ENCODE results near the gene SETDB1.

DNA sequence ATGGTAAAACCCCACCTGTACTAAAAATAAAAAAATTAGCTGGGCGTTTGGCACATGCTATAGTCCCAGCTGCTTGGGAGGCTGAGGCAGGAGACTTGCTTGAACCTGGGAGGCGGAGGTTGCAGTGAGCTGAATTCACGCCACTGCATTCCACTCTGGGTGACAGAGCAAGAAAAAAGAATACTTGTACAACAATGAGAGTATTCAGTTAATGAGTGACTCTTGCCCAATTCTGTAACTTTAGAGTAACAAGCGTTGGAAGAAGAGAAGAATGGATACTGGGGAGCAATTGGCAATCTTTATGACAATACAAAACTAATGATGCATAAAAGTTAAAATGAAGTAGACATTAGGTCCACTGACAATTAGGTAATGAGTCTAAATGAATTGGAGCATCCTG lies 66.5 kb downstream of the SETDB1 start:
- TF ChIP-seq, protein P1, sequence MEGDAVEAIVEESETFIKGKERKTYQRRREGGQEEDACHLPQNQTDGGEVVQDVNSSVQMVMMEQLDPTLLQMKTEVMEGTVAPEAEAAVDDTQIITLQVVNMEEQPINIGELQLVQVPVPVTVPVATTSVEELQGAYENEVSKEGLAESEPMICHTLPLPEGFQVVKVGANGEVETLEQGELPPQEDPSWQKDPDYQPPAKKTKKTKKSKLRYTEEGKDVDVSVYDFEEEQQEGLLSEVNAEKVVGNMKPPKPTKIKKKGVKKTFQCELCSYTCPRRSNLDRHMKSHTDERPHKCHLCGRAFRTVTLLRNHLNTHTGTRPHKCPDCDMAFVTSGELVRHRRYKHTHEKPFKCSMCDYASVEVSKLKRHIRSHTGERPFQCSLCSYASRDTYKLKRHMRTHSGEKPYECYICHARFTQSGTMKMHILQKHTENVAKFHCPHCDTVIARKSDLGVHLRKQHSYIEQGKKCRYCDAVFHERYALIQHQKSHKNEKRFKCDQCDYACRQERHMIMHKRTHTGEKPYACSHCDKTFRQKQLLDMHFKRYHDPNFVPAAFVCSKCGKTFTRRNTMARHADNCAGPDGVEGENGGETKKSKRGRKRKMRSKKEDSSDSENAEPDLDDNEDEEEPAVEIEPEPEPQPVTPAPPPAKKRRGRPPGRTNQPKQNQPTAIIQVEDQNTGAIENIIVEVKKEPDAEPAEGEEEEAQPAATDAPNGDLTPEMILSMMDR (IDR thresholded peaks at IDR 0.05; ENCODE audit: poor library complexity, severe bottlenecking): no peak
- no peak for TF ChIP-seq SMC3 (conservative IDR thresholded peaks at IDR 0.05; ENCODE audit: poor library complexity)

Measured in neural cell (in vitro differentiated cells).